ENCODE data around the gene COQ10B. TPM values are rescaled to one million over a fixed set of nuclear protein-coding genes. Genes with fewer than 3 reads are reported as not detected.
A peak's percentile ranks its signal among the peaks of the same experiment; 100 is the strongest.
"Not testable (repeated sequence)": the region's sequence is repeated elsewhere in the genome, so short reads cannot be mapped to it uniquely, and the experiment has no call there.

The COQ10B gene
- total RNA-seq, 1 donor from 2014 or later = 38.2 TPM

- no peak for DNase-seq (ENCODE audit: low spot score)
Observed at GRCh38 chr2:197450465-197450864, 2.9 kb upstream of the COQ10B start.

GRCh38 chr2:197450935-197451358 lies 2.4 kb upstream of the COQ10B start:
- DNase-seq (ENCODE audit: low spot score) = not testable (repeated sequence)

- no peak for DNase-seq (ENCODE audit: low spot score)
Observed at GRCh38 chr2:197452754-197453122, 614 bp upstream of the COQ10B start.

- peak; percentile 90 for DNase-seq (ENCODE audit: low spot score)
Observed at GRCh38 chr2:197453914-197454398, 604 bp downstream of the COQ10B start.

- DNase-seq (ENCODE audit: low spot score) = no peak
Observed at GRCh38 chr2:197454923-197455322, 1.6 kb downstream of the COQ10B start.

GRCh38 chr2:197455428-197455827 lies 2.1 kb downstream of the COQ10B start:
- no peak for DNase-seq (ENCODE audit: low spot score)

GRCh38 chr2:197460649-197461048 lies 7.3 kb downstream of the COQ10B start:
- DNase-seq (ENCODE audit: low spot score) = no peak

GRCh38 chr2:197461057-197461456 lies 7.7 kb downstream of the COQ10B start:
- no peak for DNase-seq (ENCODE audit: low spot score)

GRCh38 chr2:197464175-197464574 lies 10.8 kb downstream of the COQ10B start:
- no peak for DNase-seq (ENCODE audit: low spot score)

GRCh38 chr2:197472166-197472565 lies 18.8 kb downstream of the COQ10B start:
- no peak for DNase-seq (ENCODE audit: low spot score)

GRCh38 chr2:197477797-197478196 lies 24.4 kb downstream of the COQ10B start:
- DNase-seq (ENCODE audit: low spot score) = no peak

GRCh38 chr2:197480165-197481036 lies 27.0 kb downstream of the COQ10B start:
- no peak for DNase-seq (ENCODE audit: low spot score)

GRCh38 chr2:197484248-197484647 lies 30.9 kb downstream of the COQ10B start:
- not testable (repeated sequence) for DNase-seq (ENCODE audit: low spot score)

GRCh38 chr2:197486175-197486574 lies 32.8 kb downstream of the COQ10B start:
- DNase-seq (ENCODE audit: low spot score) = no peak

- no peak for DNase-seq (ENCODE audit: low spot score)
Observed at GRCh38 chr2:197487385-197487784, 34.0 kb downstream of the COQ10B start.

- DNase-seq (ENCODE audit: low spot score) = no peak
Observed at GRCh38 chr2:197495433-197496134, 42.2 kb downstream of the COQ10B start.

- DNase-seq (ENCODE audit: low spot score) = no peak
Observed at GRCh38 chr2:197496695-197497094, 43.3 kb downstream of the COQ10B start.

GRCh38 chr2:197497326-197497725 lies 44.0 kb downstream of the COQ10B start:
- no peak for DNase-seq (ENCODE audit: low spot score)

- DNase-seq (ENCODE audit: low spot score) = no peak
Observed at GRCh38 chr2:197498235-197498936, 45.0 kb downstream of the COQ10B start.

GRCh38 chr2:197498937-197499593 lies 45.7 kb downstream of the COQ10B start:
- DNase-seq (ENCODE audit: low spot score) = peak; percentile 91

Data from mesenteric fat pad (tissue), 1 donor.